HG03571 (cell line): ENCODE results near the gene CCDC197.

Experiments
- ATAC-seq: cut with Tn5 transposase; IDR thresholded peaks from one replicate; pipeline ENCODE4 v1.9.1; 2021; ENCODE audit not compliant: unreplicated experiment

CCDC197 gene

GRCh38 chr14:94040796-94041195 is 43.7 kb downstream of the CCDC197 start:
- no peak for ATAC-seq

GRCh38 chr14:94041551-94042346 is 44.6 kb downstream of the CCDC197 start:
- no peak for ATAC-seq

- ATAC-seq = no peak
Measured at GRCh38 chr14:94042433-94043091, 45.5 kb downstream of the CCDC197 start.

GRCh38 chr14:94043111-94043755 is 46.1 kb downstream of the CCDC197 start:
- no peak for ATAC-seq

- ATAC-seq = no peak
Measured at GRCh38 chr14:94043756-94044475, 46.8 kb downstream of the CCDC197 start.

- no peak for ATAC-seq
Measured at GRCh38 chr14:94044476-94045091, 47.5 kb downstream of the CCDC197 start.

GRCh38 chr14:94045101-94045500 is 48.0 kb downstream of the CCDC197 start:
- ATAC-seq = no peak

GRCh38 chr14:94045563-94046345 is 48.7 kb downstream of the CCDC197 start:
- ATAC-seq = no peak

GRCh38 chr14:94046696-94047250 is 49.7 kb downstream of the CCDC197 start:
- no peak for ATAC-seq

GRCh38 chr14:94047581-94047980 is 50.5 kb downstream of the CCDC197 start:
- ATAC-seq = no peak

- no peak for ATAC-seq
Measured at GRCh38 chr14:94048691-94049624, 51.9 kb downstream of the CCDC197 start.

- ATAC-seq = no peak
Measured at GRCh38 chr14:94049625-94050023, 52.5 kb downstream of the CCDC197 start.

- ATAC-seq = no peak
Measured at GRCh38 chr14:94050231-94050880, 53.3 kb downstream of the CCDC197 start.

- ATAC-seq = no peak
Measured at GRCh38 chr14:94051115-94051514, 54.0 kb downstream of the CCDC197 start.

- no peak for ATAC-seq
Measured at GRCh38 chr14:94051779-94052178, 54.7 kb downstream of the CCDC197 start.

- no peak for ATAC-seq
Measured at GRCh38 chr14:94052199-94052598, 55.1 kb downstream of the CCDC197 start.

GRCh38 chr14:94052662-94053061 is 55.6 kb downstream of the CCDC197 start:
- no peak for ATAC-seq

- ATAC-seq = no peak
Measured at GRCh38 chr14:94054401-94054800, 57.3 kb downstream of the CCDC197 start.
